ENCODE measurements around the gene TMEM270. TPM values are rescaled to one million over a fixed set of nuclear protein-coding genes. Genes with fewer than 3 reads are reported as not detected.
"Not testable (repeated sequence)": the region's sequence is repeated elsewhere in the genome, so short reads cannot be mapped to it uniquely, and the experiment has no call there.

Gene TMEM270
- total and polyA plus RNA-seq, 2 of the 4 experiments (the other 2 are of a cell fraction) = 0.17 TPM; not detected in 1

GRCh38 chr7:73884867-73885422 lies 24.0 kb downstream of the TMEM270 start:
- H3K18ac ChIP-seq (ENCODE audit: low read depth, low read length); H3K27me3 ChIP-seq (ENCODE audit: control insufficient read depth, insufficient read depth, low read length); H2AFZ ChIP-seq (replicated peaks; ENCODE audit: low read length, poor library complexity); H3K9me3 ChIP-seq (ENCODE audit: control insufficient read depth, insufficient read depth, low read length); H4K91ac ChIP-seq (ENCODE audit: insufficient read depth, low read depth, low read length); POLR2A ChIA-PET (ENCODE audit: unreplicated experiment); in situ Hi-C loops (cut with MboI; ENCODE audit: low sequenced_read_pairs); H3K9ac ChIP-seq (ENCODE audit: low read depth, low read length); H3K27ac ChIP-seq (ENCODE audit: insufficient read depth, low read length); H4K5ac ChIP-seq (ENCODE audit: low read depth, low read length); H3K4me2 ChIP-seq (ENCODE audit: low read depth, low read length); BruUV-seq (replicated peaks); intact Hi-C loops (cut with micrococcal nuclease); H3K4me3 ChIP-seq (ENCODE audit: insufficient read depth, low read depth, low read length); H2BK120ac ChIP-seq (ENCODE audit: low read depth, low read length); H3K4ac ChIP-seq (ENCODE audit: low read depth, low read length); DNase-seq; dilution Hi-C loops (cut with HindIII; ENCODE audit: low sequenced_read_pairs, unreplicated experiment); H2AK9ac ChIP-seq (replicated peaks; ENCODE audit: low read depth, low read length, poor library complexity); H3K56ac ChIP-seq (ENCODE audit: extremely low read depth, insufficient read depth, low read length); H4K20me1 ChIP-seq (ENCODE audit: insufficient read depth, low read length); ATAC-seq (ENCODE audit: low read depth); H4K8ac ChIP-seq (ENCODE audit: low read depth in 2 of 2, low read length in 2 of 2); H3K79me1 ChIP-seq (ENCODE audit: low read depth in 1 of 2, low read length in 2 of 2); H2BK20ac ChIP-seq (ENCODE audit: low read depth, low read length); H2AK5ac ChIP-seq (ENCODE audit: low read depth, low read length); H2BK5ac ChIP-seq (ENCODE audit: low read depth, low read length, poor library complexity, severe bottlenecking); H2BK15ac ChIP-seq (ENCODE audit: low read depth, low read length); H3K14ac ChIP-seq (replicated peaks; ENCODE audit: low read depth, low read length); CTCF ChIA-PET; H3K9me1 ChIP-seq (ENCODE audit: insufficient read depth, low read length); H3K36me3 ChIP-seq (ENCODE audit: control insufficient read depth, insufficient read depth, low read length); H3K23ac ChIP-seq (ENCODE audit: low read depth, low read length): not testable (repeated sequence)
- peaks cover 25% of the 10 kb centered on the region for H3K4me1 ChIP-seq (ENCODE audit: control insufficient read depth, insufficient read depth, low read length)
- WGBS, 2 experiments (ENCODE audit: extremely low coverage in 2 of 2, insufficient read length in 1 of 2) = 100% methylated on average over 2 of the region's 3 CpGs; no CpG with 5 or more reads in 1 of the 2 experiments
